ENCODE measurements around the gene GATA2.

The GATA2 gene

GRCh38 chr3:128452678-128453275 lies 40.2 kb downstream of the GATA2 start:
- TF ChIP-seq TEAD4 (IDR thresholded peaks at IDR 0.05) (no peak), YY1 (IDR thresholded peaks at IDR 0.05; ENCODE audit: low read depth) (no peak), REST (IDR thresholded peaks at IDR 0.05; ENCODE audit: low read depth) (no peak), ZBTB7A (IDR thresholded peaks at IDR 0.05; ENCODE audit: low read depth) (no peak), USF1 (IDR thresholded peaks at IDR 0.05) (no peak), TAF1 (IDR thresholded peaks at IDR 0.05; ENCODE audit: low read depth) (no peak), FOXM1 (IDR thresholded peaks at IDR 0.05; ENCODE audit: borderline replicate concordance, low read depth) (no peak), CREB1 (IDR thresholded peaks at IDR 0.05; ENCODE audit: low read depth) (no peak), MAX (IDR thresholded peaks at IDR 0.05) (no peak), EP300 (IDR thresholded peaks at IDR 0.05; ENCODE audit: borderline replicate concordance) (no peak), EGR1 (IDR thresholded peaks at IDR 0.05) (no peak), TCF12 (IDR thresholded peaks at IDR 0.05; ENCODE audit: low read depth) (no peak), RAD21 (IDR thresholded peaks at IDR 0.05; ENCODE audit: low read depth) (no peak)

- TF ChIP-seq REST (IDR thresholded peaks at IDR 0.05; ENCODE audit: low read depth) (no peak), ZBTB7A (IDR thresholded peaks at IDR 0.05; ENCODE audit: low read depth) (no peak), FOXM1 (IDR thresholded peaks at IDR 0.05; ENCODE audit: borderline replicate concordance, low read depth) (no peak), RAD21 (IDR thresholded peaks at IDR 0.05; ENCODE audit: low read depth) (no peak), CREB1 (IDR thresholded peaks at IDR 0.05; ENCODE audit: low read depth) (no peak), NFIC (IDR thresholded peaks at IDR 0.05) (no peak), TCF12 (IDR thresholded peaks at IDR 0.05; ENCODE audit: low read depth) (no peak), EGR1 (IDR thresholded peaks at IDR 0.05) (no peak), USF1 (IDR thresholded peaks at IDR 0.05) (no peak), YY1 (IDR thresholded peaks at IDR 0.05; ENCODE audit: low read depth) (no peak), TAF1 (IDR thresholded peaks at IDR 0.05; ENCODE audit: low read depth) (no peak), TEAD4 (IDR thresholded peaks at IDR 0.05) (no peak)
Observed at GRCh38 chr3:128452120-128452519, 40.9 kb downstream of the GATA2 start.

GRCh38 chr3:128449111-128449638 lies 43.8 kb downstream of the GATA2 start:
- TF ChIP-seq MAX (IDR thresholded peaks at IDR 0.05): no peak
- TF ChIP-seq EGR1 (IDR thresholded peaks at IDR 0.05): no peak
- no peak for TF ChIP-seq NFIC (IDR thresholded peaks at IDR 0.05)
- no peak for TF ChIP-seq REST (IDR thresholded peaks at IDR 0.05; ENCODE audit: low read depth)
- TF ChIP-seq ZBTB7A (IDR thresholded peaks at IDR 0.05; ENCODE audit: low read depth): no peak
- no peak for TF ChIP-seq RAD21 (IDR thresholded peaks at IDR 0.05; ENCODE audit: low read depth)
- no peak for TF ChIP-seq TEAD4 (IDR thresholded peaks at IDR 0.05)
- TF ChIP-seq TAF1 (IDR thresholded peaks at IDR 0.05; ENCODE audit: low read depth): no peak
- TF ChIP-seq CREB1 (IDR thresholded peaks at IDR 0.05; ENCODE audit: low read depth): no peak
- no peak for TF ChIP-seq YY1 (IDR thresholded peaks at IDR 0.05; ENCODE audit: low read depth)
- no peak for TF ChIP-seq USF1 (IDR thresholded peaks at IDR 0.05)
- TF ChIP-seq EP300 (IDR thresholded peaks at IDR 0.05; ENCODE audit: borderline replicate concordance): no peak
- TF ChIP-seq TCF12 (IDR thresholded peaks at IDR 0.05; ENCODE audit: low read depth): no peak
- TF ChIP-seq FOXM1 (IDR thresholded peaks at IDR 0.05; ENCODE audit: borderline replicate concordance, low read depth): no peak
- TF ChIP-seq CEBPB (IDR thresholded peaks at IDR 0.05): no peak
